AG04449 (cell line): ENCODE data around the gene MYO1F.

ENCODE experiments used
- CTCF ChIA-PET: fragments of 350-600 bp; formaldehyde crosslinking; extraction: SDS; loops from one replicate; lab custom pipeline; 2021; ENCODE audit warnings: antibody characterized with exemption; lab: Yijun Ruan, JAX
- POLR2A ChIA-PET: fragments of 400-600, 350-600 bp; formaldehyde crosslinking; extraction: SDS; loops from one replicate; lab custom pipeline; 2020; ENCODE audit warnings: antibody characterized with exemption, inconsistent platforms; lab: Yijun Ruan, JAX
- DNase-seq: peaks from one replicate; pipeline ENCODE4 v3.0.0-alpha.2; 2010; ENCODE audit warnings: low read depth, low spot score
- H3K4me3 ChIP-seq: 2 replicates; pipeline ENCODE4 v1.5.1; 2011; ENCODE audit warnings: low read depth, mild to moderate bottlenecking, control low read depth, low read length
- CTCF ChIP-seq: IDR thresholded peaks from one replicate; pipeline ENCODE4 v1.5.1; 2011; ENCODE audit warnings: mild to moderate bottlenecking, moderate library complexity, low read length, control low read depth, inconsistent platforms; ENCODE audit not compliant: insufficient read depth; ENCODE audit errors: missing control alignments

The MYO1F gene

DNA sequence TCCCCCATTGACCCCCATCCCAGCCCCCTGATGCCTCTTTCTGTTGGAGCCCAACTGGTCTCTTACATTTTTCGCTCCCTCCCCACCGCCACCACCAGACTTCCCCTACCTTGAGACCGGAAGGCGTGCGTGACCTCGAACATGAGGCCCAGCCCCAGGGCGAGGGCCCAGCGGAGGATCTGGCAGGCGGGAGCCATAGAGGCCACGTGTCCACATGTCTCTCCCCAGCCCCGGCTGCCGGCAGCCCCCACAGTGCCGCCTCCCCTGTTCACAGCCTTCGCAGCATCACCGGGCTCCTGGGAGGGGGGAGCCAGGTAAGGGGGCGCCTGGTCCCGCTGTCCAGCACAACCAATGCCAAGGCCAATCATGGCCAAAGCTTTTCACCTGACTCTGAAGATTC lies 28.3 kb upstream of the MYO1F start:
- TF ChIP-seq CTCF = no peak
- ChIA-PET CTCF (interaction anchor here (0.9 to 1.8 kb wide), 4 partner anchors 9 to 24 kb away, joined by 3 to 7 read pairs (median 6); no protein-coding TSS in a partner anchor), POLR2A (no interaction called here)
- no peak for DNase-seq
- H3K4me3 ChIP-seq = no peak overlapping the region

GRCh38 chr19:8601796-8602195 lies 24.6 kb upstream of the MYO1F start:
- DNase-seq = no peak
- ChIA-PET CTCF (interaction anchor here (1.3 to 1.4 kb wide), 2 partner anchors 15 to 20 kb away, joined by 3 to 4 read pairs; no protein-coding TSS in a partner anchor), POLR2A (no interaction called here)
- H3K4me3 ChIP-seq = no peak overlapping the region
- no peak for TF ChIP-seq CTCF

DNA sequence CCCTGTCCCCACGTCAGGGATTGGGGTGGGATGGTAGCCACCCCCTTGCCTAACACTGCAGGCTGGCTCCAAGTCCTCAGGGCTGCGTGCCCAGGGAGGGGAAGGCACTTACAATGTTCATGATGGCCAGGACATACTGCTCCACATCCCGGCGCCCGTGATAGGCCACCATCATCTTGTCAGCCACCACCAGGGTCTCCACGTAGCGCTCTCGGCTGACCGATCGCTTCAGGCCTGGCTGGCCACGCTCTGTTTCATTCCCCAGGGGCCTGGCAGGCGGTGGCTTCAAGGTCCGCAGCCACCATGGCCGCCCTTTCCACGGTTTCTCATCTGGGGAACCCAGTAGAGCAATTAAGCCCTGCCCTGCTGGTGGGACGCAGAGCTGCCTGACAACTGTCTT lies 23.6 kb upstream of the MYO1F start:
- no peak for DNase-seq
- CTCF ChIA-PET = interaction anchor here (1.3 to 1.4 kb wide), 2 partner anchors 14 to 19 kb away, joined by 3 to 4 read pairs; no protein-coding TSS in a partner anchor
- POLR2A ChIA-PET = no interaction called here
- no peak for TF ChIP-seq CTCF
- no peak overlapping the region for H3K4me3 ChIP-seq

- TF ChIP-seq CTCF = no peak
- DNase-seq = no peak
- no peak overlapping the region for H3K4me3 ChIP-seq
- CTCF ChIA-PET = interaction anchor here (1.2 to 8.0 kb wide), 2 partner anchors 15 to 21 kb away, joined by 4 to 145 read pairs; partner anchors contain the start of gene MYO1F
- POLR2A ChIA-PET = no interaction called here
Observed at GRCh38 chr19:8600064-8600463, 22.8 kb upstream of the MYO1F start.

- DNase-seq = no peak
- no peak for TF ChIP-seq CTCF
- CTCF ChIA-PET = interaction anchor here (1.2 to 8.0 kb wide), 5 partner anchors 9 to 46 kb away, joined by 3 to 145 read pairs (median 7); partner anchors contain the start of gene MYO1F
- H3K4me3 ChIP-seq = no peak overlapping the region
- POLR2A ChIA-PET = interaction anchor here (0.6 kb wide), 1 partner anchor 332 kb away, joined by 4 read pairs; no protein-coding TSS in a partner anchor
Observed at GRCh38 chr19:8596168-8596567, 18.9 kb upstream of the MYO1F start.

GRCh38 chr19:8595651-8596050 lies 18.4 kb upstream of the MYO1F start:
- ChIA-PET POLR2A (interaction anchor here (0.6 kb wide), 1 partner anchor 332 kb away, joined by 4 read pairs; no protein-coding TSS in a partner anchor), CTCF (interaction anchor here (1.2 to 8.0 kb wide), 6 partner anchors 10 to 46 kb away, joined by 3 to 145 read pairs (median 6); partner anchors contain the start of gene MYO1F)

More at GRCh38 chr19:8595651-8596050, 18.4 kb upstream of the MYO1F start:
- DNase-seq = no peak
- no peak overlapping the region for H3K4me3 ChIP-seq
- TF ChIP-seq CTCF = no peak
